Inferior parietal cortex (tissue), 1 donor: ENCODE measurements around the gene NXN.
"Not testable (repeated sequence)": the region's sequence is repeated elsewhere in the genome, so short reads cannot be mapped to it uniquely, and the experiment has no call there.

Source experiments
- DNase-seq: peaks from one replicate; pipeline ENCODE4 v3.0.0-alpha.2; 2016; ENCODE audit errors: extremely low spot score

NXN gene

GRCh38 chr17:862582-862981 is 117.0 kb downstream of the NXN start:
- no peak for DNase-seq

GRCh38 chr17:861364-861763 is 118.2 kb downstream of the NXN start:
- no peak for DNase-seq

GRCh38 chr17:860805-861204 is 118.8 kb downstream of the NXN start:
- no peak for DNase-seq

GRCh38 chr17:859824-860195 is 119.8 kb downstream of the NXN start:
- DNase-seq = no peak

GRCh38 chr17:859061-859823 is 120.3 kb downstream of the NXN start:
- no peak for DNase-seq

GRCh38 chr17:856149-856548 is 123.4 kb downstream of the NXN start:
- DNase-seq = no peak

GRCh38 chr17:855569-855968 is 124.0 kb downstream of the NXN start:
- no peak for DNase-seq

- DNase-seq = not testable (repeated sequence)
These were observed 126.7 kb downstream of the NXN start for GRCh38 chr17:852850-853249.

- no peak for DNase-seq
These were observed 127.2 kb downstream of the NXN start for GRCh38 chr17:852349-852748.

- DNase-seq = no peak
These were observed 127.7 kb downstream of the NXN start for GRCh38 chr17:851924-852323.

GRCh38 chr17:850851-851763 is 128.5 kb downstream of the NXN start:
- no peak for DNase-seq

- no peak for DNase-seq
These were observed 129.3 kb downstream of the NXN start for GRCh38 chr17:850086-850850.

GRCh38 chr17:848402-848801 is 131.2 kb downstream of the NXN start:
- no peak for DNase-seq

GRCh38 chr17:846901-847843 is 132.4 kb downstream of the NXN start:
- DNase-seq = no peak

GRCh38 chr17:841313-841712 is 138.3 kb downstream of the NXN start:
- DNase-seq = no peak

GRCh38 chr17:838486-838885 is 141.1 kb downstream of the NXN start:
- DNase-seq = no peak

- no peak for DNase-seq
These were observed 143.4 kb downstream of the NXN start for GRCh38 chr17:836151-836550.

- not testable (repeated sequence) for DNase-seq
These were observed 143.9 kb downstream of the NXN start for GRCh38 chr17:835721-836120.

GRCh38 chr17:835263-835662 is 144.3 kb downstream of the NXN start:
- DNase-seq = no peak

GRCh38 chr17:834136-834535 is 145.4 kb downstream of the NXN start:
- no peak for DNase-seq

- DNase-seq = no peak
These were observed 148.6 kb downstream of the NXN start for GRCh38 chr17:830950-831349.
